ENCODE data around the gene ALDH9A1. TPM values are rescaled to one million over a fixed set of nuclear protein-coding genes. Genes with fewer than 3 reads are reported as not detected.

The ALDH9A1 gene
- total and polyA plus RNA-seq, 4 donors, result 32.8 to 76.3 (median 51.1) TPM

- Histone ChIP-seq H3K36me3 (ENCODE audit: control insufficient read depth in 4 of 4, insufficient read depth in 4 of 4, low read length in 4 of 4) (no peaks in the 10 kb centered on the region), H3K9ac (ENCODE audit: insufficient read depth in 1 of 2, low read length in 2 of 2) (no peak overlapping the region), H3K27me3 (ENCODE audit: control insufficient read depth in 3 of 3, insufficient read depth in 3 of 3, low read length in 2 of 3) (no peaks in the 10 kb centered on the region), H3K4me3 (no peak overlapping the region), H3K4me1 (ENCODE audit: control insufficient read depth in 5 of 5, insufficient read depth in 5 of 5, low read length in 5 of 5) (peaks cover 1 to 21% (median 13%) of the 10 kb centered on the region in 5 donors), H3K27ac (ENCODE audit: low read depth in 1 of 2, low read length in 1 of 2) (no peak overlapping the region), H3K9me3 (ENCODE audit: control insufficient read depth in 4 of 4, insufficient read depth in 3 of 4, low read length in 3 of 4) (no peaks in the 10 kb centered on the region)
- WGBS, 2 donors, result 29 to 56% methylated on average over 3 of the region's 3 CpGs
- DNase-seq (peak in 1 of 3 donors; percentile 23), ATAC-seq (ENCODE audit: insufficient read depth, low FRiP score) (no peak)
- no peak for TF ChIP-seq CTCF (IDR thresholded peaks at IDR 0.05; ENCODE audit: control extremely low read depth, extremely low read depth)
Observed at GRCh38 chr1:165629151-165629550, 69.2 kb downstream of the ALDH9A1 start.

GRCh38 chr1:165628147-165628822 is 70.1 kb downstream of the ALDH9A1 start:
- TF ChIP-seq CTCF (IDR thresholded peaks at IDR 0.05; ENCODE audit: control extremely low read depth, extremely low read depth), result no peak
- H3K4me1 ChIP-seq (ENCODE audit: control insufficient read depth in 5 of 5, insufficient read depth in 5 of 5, low read length in 5 of 5), result peaks cover 0 to 13% (median 9%) of the 10 kb centered on the region in 5 donors
- H3K9ac ChIP-seq (ENCODE audit: insufficient read depth in 1 of 2, low read length in 2 of 2), result no peak overlapping the region
- no peak overlapping the region for H3K27ac ChIP-seq (ENCODE audit: low read depth in 1 of 2, low read length in 1 of 2)
- ATAC-seq (ENCODE audit: insufficient read depth, low FRiP score) (no peak), DNase-seq (no peak)
- WGBS, 2 donors, result 87 to 91% methylated on average over 6 of the region's 6 CpGs
- H3K9me3 ChIP-seq (ENCODE audit: control insufficient read depth in 4 of 4, insufficient read depth in 3 of 4, low read length in 3 of 4), result no peaks in the 10 kb centered on the region
- H3K4me3 ChIP-seq, result no peak overlapping the region
- H3K36me3 ChIP-seq (ENCODE audit: control insufficient read depth in 4 of 4, insufficient read depth in 4 of 4, low read length in 4 of 4), result no peaks in the 10 kb centered on the region
- no peaks in the 10 kb centered on the region for H3K27me3 ChIP-seq (ENCODE audit: control insufficient read depth in 3 of 3, insufficient read depth in 3 of 3, low read length in 2 of 3)

- peaks cover 0 to 5% (median 0%) of the 10 kb centered on the region in 3 donors for H3K27me3 ChIP-seq (ENCODE audit: control insufficient read depth in 3 of 3, insufficient read depth in 3 of 3, low read length in 2 of 3)
- ATAC-seq (ENCODE audit: insufficient read depth, low FRiP score), result no peak
- H3K4me3 ChIP-seq, result no peak overlapping the region
- no peak for TF ChIP-seq CTCF (IDR thresholded peaks at IDR 0.05; ENCODE audit: control extremely low read depth, extremely low read depth)
- no peak overlapping the region for H3K27ac ChIP-seq (ENCODE audit: low read depth in 1 of 2, low read length in 1 of 2)
- no peaks in the 10 kb centered on the region for H3K9me3 ChIP-seq (ENCODE audit: control insufficient read depth in 4 of 4, insufficient read depth in 3 of 4, low read length in 3 of 4)
- 87 to 96% methylated on average over 4 of the region's 4 CpGs for whole genome bisulfite sequencing, 2 donors
- no peak overlapping the region for H3K9ac ChIP-seq (ENCODE audit: insufficient read depth in 1 of 2, low read length in 2 of 2)
- H3K36me3 ChIP-seq (ENCODE audit: control insufficient read depth in 4 of 4, insufficient read depth in 4 of 4, low read length in 4 of 4), result no peaks in the 10 kb centered on the region
- peaks cover 0 to 5% (median 0%) of the 10 kb centered on the region in 5 donors for H3K4me1 ChIP-seq (ENCODE audit: control insufficient read depth in 5 of 5, insufficient read depth in 5 of 5, low read length in 5 of 5)
- DNase-seq, result no peak
Observed at GRCh38 chr1:165624441-165624840, 73.9 kb downstream of the ALDH9A1 start.

- DNase-seq, result no peak
- ATAC-seq (ENCODE audit: insufficient read depth, low FRiP score), result no peak
- TF ChIP-seq CTCF (IDR thresholded peaks at IDR 0.05; ENCODE audit: control extremely low read depth, extremely low read depth), result no peak
- no peak overlapping the region for H3K9ac ChIP-seq (ENCODE audit: insufficient read depth in 1 of 2, low read length in 2 of 2)
- peaks cover 0 to 3% (median 0%) of the 10 kb centered on the region in 5 donors for H3K4me1 ChIP-seq (ENCODE audit: control insufficient read depth in 5 of 5, insufficient read depth in 5 of 5, low read length in 5 of 5)
- peaks cover 0 to 5% (median 0%) of the 10 kb centered on the region in 3 donors for H3K27me3 ChIP-seq (ENCODE audit: control insufficient read depth in 3 of 3, insufficient read depth in 3 of 3, low read length in 2 of 3)
- no peaks in the 10 kb centered on the region for H3K36me3 ChIP-seq (ENCODE audit: control insufficient read depth in 4 of 4, insufficient read depth in 4 of 4, low read length in 4 of 4)
- H3K27ac ChIP-seq (ENCODE audit: low read depth in 1 of 2, low read length in 1 of 2), result no peak overlapping the region
- H3K9me3 ChIP-seq (ENCODE audit: control insufficient read depth in 4 of 4, insufficient read depth in 3 of 4, low read length in 3 of 4), result no peaks in the 10 kb centered on the region
- no peak overlapping the region for H3K4me3 ChIP-seq
Observed at GRCh38 chr1:165623624-165624023, 74.7 kb downstream of the ALDH9A1 start.

All from lung (tissue), 12 donors.